ENCODE results near the gene HOXB2. TPM values are rescaled to one million over a fixed set of nuclear protein-coding genes. Genes with fewer than 3 reads are reported as not detected.

HOXB2 gene
- total RNA-seq, 1 experiment from 2014 or later = 34.5 TPM

GRCh38 chr17:48514477-48514876 is 30.4 kb downstream of the HOXB2 start:
- no peak overlapping the region for H3K4me3 ChIP-seq (ENCODE audit: low read depth, low read length, poor library complexity, severe bottlenecking)
- no TSS peak for BruUV-seq (replicated peaks)
- TF ChIP-seq CTCF (conservative IDR thresholded peaks at IDR 0.05; ENCODE audit: low read depth, low read length) (no peak), EZH2 (IDR thresholded peaks at IDR 0.05; ENCODE audit: borderline replicate concordance, low read depth, low read length, poor library complexity, severe bottlenecking) (no peak)
- intact Hi-C loops (cut with micrococcal nuclease; ENCODE audit: unreplicated experiment) = no loop called here
- H3K4me1 ChIP-seq (ENCODE audit: insufficient read depth, low read length, poor library complexity, severe bottlenecking) = no peaks in the 10 kb centered on the region
- H3K36me3 ChIP-seq (ENCODE audit: insufficient read depth, low read length, poor library complexity, severe bottlenecking) = no peaks in the 10 kb centered on the region
- POLR2A ChIA-PET (ENCODE audit: low non-redundant PET) = no interaction called here
- CTCF ChIA-PET = no interaction called here
- no peak overlapping the region for H3K27ac ChIP-seq (ENCODE audit: low read depth, low read length, poor library complexity, severe bottlenecking)
- H3K27me3 ChIP-seq (replicated peaks; ENCODE audit: insufficient read depth, low read depth, low read length, poor library complexity) = peaks cover 28% of the 10 kb centered on the region
- DNase-seq (ENCODE audit: low spot score) = no peak
- no peaks in the 10 kb centered on the region for H3K9me3 ChIP-seq (ENCODE audit: low read depth, low read length, poor library complexity, severe bottlenecking)

GRCh38 chr17:48513666-48514455 is 31.0 kb downstream of the HOXB2 start:
- no peaks in the 10 kb centered on the region for H3K4me1 ChIP-seq (ENCODE audit: insufficient read depth, low read length, poor library complexity, severe bottlenecking)
- intact Hi-C loops (cut with micrococcal nuclease; ENCODE audit: unreplicated experiment) = no loop called here
- no TSS peak for BruUV-seq (replicated peaks)
- no peak overlapping the region for H3K27ac ChIP-seq (ENCODE audit: low read depth, low read length, poor library complexity, severe bottlenecking)
- no peak for DNase-seq (ENCODE audit: low spot score)
- TF ChIP-seq CTCF (conservative IDR thresholded peaks at IDR 0.05; ENCODE audit: low read depth, low read length) (no peak), EZH2 (IDR thresholded peaks at IDR 0.05; ENCODE audit: borderline replicate concordance, low read depth, low read length, poor library complexity, severe bottlenecking) (no peak)
- no peaks in the 10 kb centered on the region for H3K36me3 ChIP-seq (ENCODE audit: insufficient read depth, low read length, poor library complexity, severe bottlenecking)
- no peak overlapping the region for H3K4me3 ChIP-seq (ENCODE audit: low read depth, low read length, poor library complexity, severe bottlenecking)
- ChIA-PET CTCF (no interaction called here), POLR2A (ENCODE audit: low non-redundant PET) (no interaction called here)
- no peaks in the 10 kb centered on the region for H3K9me3 ChIP-seq (ENCODE audit: low read depth, low read length, poor library complexity, severe bottlenecking)
- H3K27me3 ChIP-seq (replicated peaks; ENCODE audit: insufficient read depth, low read depth, low read length, poor library complexity) = peaks cover 28% of the 10 kb centered on the region

- H3K27ac ChIP-seq (ENCODE audit: low read depth, low read length, poor library complexity, severe bottlenecking) = no peak overlapping the region
- intact Hi-C loops (cut with micrococcal nuclease; ENCODE audit: unreplicated experiment) = no loop called here
- BruUV-seq (replicated peaks) = no TSS peak
- ChIA-PET POLR2A (ENCODE audit: low non-redundant PET) (no interaction called here), CTCF (interaction anchor here (0.6 kb wide), 1 partner anchor 325 kb away, joined by 3 read pairs; no protein-coding TSS in a partner anchor)
- H3K36me3 ChIP-seq (ENCODE audit: insufficient read depth, low read length, poor library complexity, severe bottlenecking) = no peaks in the 10 kb centered on the region
- TF ChIP-seq EZH2 (IDR thresholded peaks at IDR 0.05; ENCODE audit: borderline replicate concordance, low read depth, low read length, poor library complexity, severe bottlenecking) (no peak), CTCF (conservative IDR thresholded peaks at IDR 0.05; ENCODE audit: low read depth, low read length) (no peak)
- no peaks in the 10 kb centered on the region for H3K9me3 ChIP-seq (ENCODE audit: low read depth, low read length, poor library complexity, severe bottlenecking)
- no peak for DNase-seq (ENCODE audit: low spot score)
- peaks cover 28% of the 10 kb centered on the region for H3K27me3 ChIP-seq (replicated peaks; ENCODE audit: insufficient read depth, low read depth, low read length, poor library complexity)
- no peaks in the 10 kb centered on the region for H3K4me1 ChIP-seq (ENCODE audit: insufficient read depth, low read length, poor library complexity, severe bottlenecking)
- no peak overlapping the region for H3K4me3 ChIP-seq (ENCODE audit: low read depth, low read length, poor library complexity, severe bottlenecking)
Observed at GRCh38 chr17:48513097-48513496, 31.8 kb downstream of the HOXB2 start.

All from A673 (cell line).